Activated CD8-positive, alpha-beta memory T cell treated with anti-CD3 and anti-CD28 coated beads, Interleukin-2, amount 10 ng/mL, durations not matched to agents 7 days and 5 days (primary cell): Measurements from ENCODE around the gene HERC4. TPM values are rescaled to one million over a fixed set of nuclear protein-coding genes. Genes with fewer than 3 reads are reported as not detected.
A peak's percentile ranks its signal among the peaks of the same experiment; 100 is the strongest.
"Not testable (repeated sequence)": the region's sequence is repeated elsewhere in the genome, so short reads cannot be mapped to it uniquely, and the experiment has no call there.

Source experiments
- ATAC-seq: fragments of 150-1000 bp; cut with Tn5 transposase; one replicate; pipeline ENCODE4 v1.10.0; 2021; ENCODE audit warnings: moderate library complexity
- CTCF ChIA-PET: fragments of 350-600 bp; sonication (Branson Sonifier 250); formaldehyde crosslinking; loops from one replicate; lab custom pipeline; 2021; ENCODE audit warnings: antibody characterized with exemption; lab: Charles Lee
- DNase-seq: peaks from one replicate; pipeline ENCODE4 v3.0.0-alpha.2; 2020
- H3K27ac Mint-ChIP-seq: one replicate; pipeline ENCODE4 v1.8.0; 2021; ENCODE audit warnings: mild to moderate bottlenecking, mixed read lengths
- H3K27me3 Mint-ChIP-seq: one replicate; pipeline ENCODE4 v1.8.0; 2021; ENCODE audit warnings: mixed read lengths
- H3K36me3 Mint-ChIP-seq: one replicate; pipeline ENCODE4 v1.8.0; 2021; ENCODE audit warnings: mild to moderate bottlenecking, mixed read lengths
- H3K4me1 Mint-ChIP-seq: one replicate; pipeline ENCODE4 v1.8.0; 2021; ENCODE audit warnings: mixed read lengths
- H3K4me3 Mint-ChIP-seq: one replicate; pipeline ENCODE4 v1.8.0; 2021; ENCODE audit warnings: mild to moderate bottlenecking, moderate library complexity, mixed read lengths
- H3K9me3 Mint-ChIP-seq: one replicate; pipeline ENCODE4 v1.8.0; 2022; ENCODE audit warnings: low read depth, mixed read lengths
- total RNA-seq, 2 experiments: library from RNA; stranded (reverse); gene quantifications; one replicate each; pipeline ENCODE4 v1.2.3, GENCODE V29; 2021

HERC4 gene
- total RNA-seq, 2 experiments from 2014 or later: 56.5 to 59.1 TPM

GRCh38 chr10:68007356-68007755 is 67.7 kb downstream of the HERC4 start:
- H3K27ac Mint-ChIP-seq: no peak overlapping the region
- no peak for ATAC-seq
- no peaks in the 10 kb centered on the region for H3K4me1 Mint-ChIP-seq
- H3K4me3 Mint-ChIP-seq: no peak overlapping the region
- CTCF ChIA-PET: no interaction called here
- DNase-seq: no peak
- peaks cover 66% of the 10 kb centered on the region for H3K36me3 Mint-ChIP-seq
- H3K9me3 Mint-ChIP-seq: peaks cover 2% of the 10 kb centered on the region
- H3K27me3 Mint-ChIP-seq: no peaks in the 10 kb centered on the region

- H3K4me3 Mint-ChIP-seq: no peak overlapping the region
- ATAC-seq: no peak
- H3K4me1 Mint-ChIP-seq: no peaks in the 10 kb centered on the region
- H3K9me3 Mint-ChIP-seq: peaks cover 2% of the 10 kb centered on the region
- no peaks in the 10 kb centered on the region for H3K27me3 Mint-ChIP-seq
- DNase-seq: no peak
- CTCF ChIA-PET: no interaction called here
- H3K36me3 Mint-ChIP-seq: peaks cover 42% of the 10 kb centered on the region
- H3K27ac Mint-ChIP-seq: no peak overlapping the region
Observed at GRCh38 chr10:68001539-68001938, 73.5 kb downstream of the HERC4 start.

GRCh38 chr10:68001000-68001399 is 74.1 kb downstream of the HERC4 start:
- H3K27ac Mint-ChIP-seq: no peak overlapping the region
- H3K4me1 Mint-ChIP-seq: no peaks in the 10 kb centered on the region
- no peak overlapping the region for H3K4me3 Mint-ChIP-seq
- no peak for DNase-seq
- peaks cover 41% of the 10 kb centered on the region for H3K36me3 Mint-ChIP-seq
- no peaks in the 10 kb centered on the region for H3K27me3 Mint-ChIP-seq
- CTCF ChIA-PET: no interaction called here
- peaks cover 2% of the 10 kb centered on the region for H3K9me3 Mint-ChIP-seq
- ATAC-seq: no peak

- CTCF ChIA-PET: no interaction called here
Observed at GRCh38 chr10:67990093-67990492, 85.0 kb downstream of the HERC4 start.

GRCh38 chr10:67988606-67989005 is 86.5 kb downstream of the HERC4 start:
- Mint-ChIP-seq H3K27me3 (no peaks in the 10 kb centered on the region), H3K36me3 (peaks cover 35% of the 10 kb centered on the region), H3K27ac (no peak overlapping the region), H3K9me3 (no peaks in the 10 kb centered on the region), H3K4me1 (no peaks in the 10 kb centered on the region), H3K4me3 (no peak overlapping the region)
- ATAC-seq: no peak
- CTCF ChIA-PET: no interaction called here
- no peak for DNase-seq

More at GRCh38 chr10:67990093-67990492, 85.0 kb downstream of the HERC4 start:
- no peaks in the 10 kb centered on the region for H3K9me3 Mint-ChIP-seq
- H3K4me3 Mint-ChIP-seq: no peak overlapping the region
- ATAC-seq (no peak), DNase-seq (no peak)
- H3K27ac Mint-ChIP-seq: no peak overlapping the region
- peaks cover 1% of the 10 kb centered on the region for H3K4me1 Mint-ChIP-seq
- H3K27me3 Mint-ChIP-seq: no peaks in the 10 kb centered on the region
- peaks cover 35% of the 10 kb centered on the region for H3K36me3 Mint-ChIP-seq

GRCh38 chr10:67982603-67983002 is 92.5 kb downstream of the HERC4 start:
- H3K4me3 Mint-ChIP-seq, ATAC-seq, H3K9me3 Mint-ChIP-seq, H3K27me3 Mint-ChIP-seq, H3K27ac Mint-ChIP-seq, DNase-seq, CTCF ChIA-PET: not testable (repeated sequence)
- H3K36me3 Mint-ChIP-seq: peaks cover 58% of the 10 kb centered on the region
- H3K4me1 Mint-ChIP-seq: peaks cover 13% of the 10 kb centered on the region

- ATAC-seq (no peak), DNase-seq (no peak)
- peaks cover 67% of the 10 kb centered on the region for H3K36me3 Mint-ChIP-seq
- peaks cover 2% of the 10 kb centered on the region for H3K9me3 Mint-ChIP-seq
- H3K4me3 Mint-ChIP-seq: no peak overlapping the region
- no peaks in the 10 kb centered on the region for H3K27me3 Mint-ChIP-seq
- H3K4me1 Mint-ChIP-seq: peaks cover 13% of the 10 kb centered on the region
- H3K27ac Mint-ChIP-seq: no peak overlapping the region
- CTCF ChIA-PET: no interaction called here
Observed at GRCh38 chr10:67978749-67979148, 96.3 kb downstream of the HERC4 start.

GRCh38 chr10:67977251-67977650 is 97.8 kb downstream of the HERC4 start:
- DNase-seq: no peak
- H3K27me3 Mint-ChIP-seq: no peaks in the 10 kb centered on the region
- no peak for ATAC-seq
- H3K36me3 Mint-ChIP-seq: peaks cover 72% of the 10 kb centered on the region
- peak overlapping the region; percentile 15 for H3K27ac Mint-ChIP-seq
- H3K4me3 Mint-ChIP-seq: no peak overlapping the region
- H3K9me3 Mint-ChIP-seq: peaks cover 2% of the 10 kb centered on the region
- CTCF ChIA-PET: interaction anchor here (0.9 kb wide), 1 partner anchor 92 kb away, joined by 3 read pairs; no protein-coding TSS in a partner anchor
- peaks cover 13% of the 10 kb centered on the region for H3K4me1 Mint-ChIP-seq

GRCh38 chr10:67976292-67977245 is 98.5 kb downstream of the HERC4 start:
- H3K27me3 Mint-ChIP-seq: no peaks in the 10 kb centered on the region
- DNase-seq: no peak
- no peak overlapping the region for H3K4me3 Mint-ChIP-seq
- ATAC-seq: no peak
- peaks cover 2% of the 10 kb centered on the region for H3K9me3 Mint-ChIP-seq
- CTCF ChIA-PET: interaction anchor here (0.9 kb wide), 1 partner anchor 91 kb away, joined by 3 read pairs; no protein-coding TSS in a partner anchor
- peaks cover 13% of the 10 kb centered on the region for H3K4me1 Mint-ChIP-seq
- H3K36me3 Mint-ChIP-seq: peaks cover 70% of the 10 kb centered on the region
- H3K27ac Mint-ChIP-seq: peak overlapping the region; percentile 43

GRCh38 chr10:67975871-67976270 is 99.2 kb downstream of the HERC4 start:
- H3K27me3 Mint-ChIP-seq: no peaks in the 10 kb centered on the region
- DNase-seq (no peak), ATAC-seq (no peak)
- peaks cover 3% of the 10 kb centered on the region for H3K9me3 Mint-ChIP-seq
- H3K27ac Mint-ChIP-seq: no peak overlapping the region
- no peak overlapping the region for H3K4me3 Mint-ChIP-seq
- H3K4me1 Mint-ChIP-seq: peaks cover 9% of the 10 kb centered on the region
- CTCF ChIA-PET: no interaction called here
- peaks cover 70% of the 10 kb centered on the region for H3K36me3 Mint-ChIP-seq

- DNase-seq (no peak), ATAC-seq (no peak)
- peaks cover 65% of the 10 kb centered on the region for H3K36me3 Mint-ChIP-seq
- peaks cover 7% of the 10 kb centered on the region for H3K9me3 Mint-ChIP-seq
- CTCF ChIA-PET: no interaction called here
- peaks cover 3% of the 10 kb centered on the region for H3K4me1 Mint-ChIP-seq
- no peaks in the 10 kb centered on the region for H3K27me3 Mint-ChIP-seq
- H3K27ac Mint-ChIP-seq: no peak overlapping the region
- H3K4me3 Mint-ChIP-seq: no peak overlapping the region
Observed at GRCh38 chr10:67971311-67971710, 103.8 kb downstream of the HERC4 start.

GRCh38 chr10:67969875-67970274 is 105.2 kb downstream of the HERC4 start:
- Mint-ChIP-seq H3K27ac (no peak overlapping the region), H3K4me3 (no peak overlapping the region)

GRCh38 chr10:67966035-67966434 is 109.0 kb downstream of the HERC4 start:
- H3K4me3 Mint-ChIP-seq, H3K4me1 Mint-ChIP-seq, H3K27ac Mint-ChIP-seq, H3K27me3 Mint-ChIP-seq, DNase-seq, CTCF ChIA-PET, H3K9me3 Mint-ChIP-seq, ATAC-seq: not testable (repeated sequence)
- peaks cover 58% of the 10 kb centered on the region for H3K36me3 Mint-ChIP-seq

More at GRCh38 chr10:67969875-67970274, 105.2 kb downstream of the HERC4 start:
- H3K27me3 Mint-ChIP-seq: no peaks in the 10 kb centered on the region
- ATAC-seq (no peak), DNase-seq (no peak)
- CTCF ChIA-PET: no interaction called here
- H3K9me3 Mint-ChIP-seq: peaks cover 7% of the 10 kb centered on the region
- peaks cover 3% of the 10 kb centered on the region for H3K4me1 Mint-ChIP-seq
- peaks cover 69% of the 10 kb centered on the region for H3K36me3 Mint-ChIP-seq

GRCh38 chr10:67965456-67965855 is 109.6 kb downstream of the HERC4 start:
- no peak for DNase-seq
- CTCF ChIA-PET: interaction anchor here (0.8 kb wide), 1 partner anchor 199 kb away, joined by 3 read pairs; no protein-coding TSS in a partner anchor
- H3K4me1 Mint-ChIP-seq: peaks cover 3% of the 10 kb centered on the region
- H3K9me3 Mint-ChIP-seq: no peaks in the 10 kb centered on the region
- no peak overlapping the region for H3K27ac Mint-ChIP-seq
- H3K27me3 Mint-ChIP-seq: no peaks in the 10 kb centered on the region
- H3K4me3 Mint-ChIP-seq: no peak overlapping the region
- ATAC-seq: no peak
- H3K36me3 Mint-ChIP-seq: peaks cover 58% of the 10 kb centered on the region
